ENCODE results near the gene RSBN1L. TPM values are rescaled to one million over a fixed set of nuclear protein-coding genes. Genes with fewer than 3 reads are reported as not detected.

RSBN1L gene
- 62.5 TPM for total RNA-seq

DNA sequence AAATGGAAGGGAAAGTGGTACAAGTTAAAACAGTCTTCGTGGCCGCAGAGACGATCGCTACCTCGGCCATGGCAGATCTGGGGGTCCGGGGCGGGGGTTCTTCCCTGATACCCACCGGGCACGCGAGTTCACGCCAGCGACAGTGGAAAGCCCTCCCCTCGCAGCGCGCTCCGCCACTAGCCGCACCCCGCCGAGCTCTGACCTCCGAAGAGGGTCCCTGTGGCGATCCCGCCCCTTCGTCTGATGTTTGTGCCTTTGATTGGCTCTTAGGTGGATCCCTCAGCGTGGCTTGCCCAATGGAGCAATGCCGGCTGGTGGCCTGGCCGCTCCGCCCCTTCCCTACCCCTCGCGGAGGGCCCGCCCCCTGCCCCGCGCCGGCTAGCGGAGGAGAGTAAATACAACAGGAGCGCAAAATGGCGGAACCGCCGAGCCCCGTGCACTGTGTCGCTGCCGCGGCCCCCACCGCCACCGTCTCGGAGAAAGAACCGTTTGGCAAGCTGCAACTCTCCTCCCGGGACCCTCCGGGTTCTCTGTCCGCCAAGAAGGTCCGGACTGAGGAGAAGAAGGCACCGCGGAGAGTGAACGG lies at the start of gene RSBN1L:
TSS of gene RSBN1L (plus strand) at position 403 of the 586 bp plus-strand sequence. CDS start at position 414, 11 bp downstream.

DNA sequence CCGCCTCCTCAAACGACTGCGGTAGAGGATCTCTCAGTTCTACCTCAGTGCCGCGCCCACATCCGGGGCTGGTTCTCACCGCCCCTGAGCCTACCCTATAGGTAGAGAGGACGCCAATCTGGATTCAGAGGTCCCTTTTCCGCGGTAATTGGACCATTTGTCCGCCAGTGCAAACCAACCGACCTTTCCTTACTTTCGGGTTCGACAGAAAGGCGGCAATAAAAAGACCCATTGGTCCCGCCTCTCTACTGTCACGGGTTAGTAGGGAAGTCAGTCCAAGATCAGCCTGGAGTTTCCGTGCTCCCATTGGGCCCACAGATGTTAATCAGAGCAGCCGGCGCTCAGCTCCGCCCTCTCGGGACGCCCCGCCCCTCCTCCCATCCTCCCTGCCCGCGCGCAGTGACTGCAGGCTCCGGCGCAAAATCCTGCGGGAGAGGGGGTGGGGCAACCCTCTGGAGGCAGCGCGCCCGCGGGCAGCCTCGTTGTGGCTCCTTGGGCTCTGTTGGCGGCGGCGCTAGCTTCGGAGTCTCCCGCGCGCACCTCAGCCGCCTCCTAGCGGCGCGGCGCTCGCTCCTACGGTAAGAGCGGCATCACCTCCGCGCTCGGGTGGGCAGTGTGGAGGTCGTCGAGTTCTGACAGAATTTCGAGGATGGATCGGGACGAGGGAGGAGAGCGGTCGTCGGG lies 102.3 kb downstream of the RSBN1L start, which contains the start of the genes PHTF2 and TMEM60:
TSS of gene PHTF2 (plus strand) at position 380 of the 684 bp plus-strand sequence.
TSS of gene TMEM60 (minus strand) at position 41 of the 684 bp plus-strand sequence. CDS start 4,061 bp downstream, outside the sequence.

Other genes starting within 250 kb of the RSBN1L start
- 89.5 TPM for gene PTPN12, start 159.2 kb upstream of the RSBN1L start, total RNA-seq
- gene TMEM60, start 102.0 kb downstream of the RSBN1L start, total RNA-seq = 18.2 TPM
- 53.1 TPM for gene PHTF2, start 102.3 kb downstream of the RSBN1L start, total RNA-seq